Measurements from ENCODE around the gene ZFYVE26. TPM values are rescaled to one million over a fixed set of nuclear protein-coding genes. Genes with fewer than 3 reads are reported as not detected.

ZFYVE26 gene
- polyA plus RNA-seq, 2 of the 4 experiments (the other 2 are of a cell fraction) = 4.5 to 11.3 TPM

DNA sequence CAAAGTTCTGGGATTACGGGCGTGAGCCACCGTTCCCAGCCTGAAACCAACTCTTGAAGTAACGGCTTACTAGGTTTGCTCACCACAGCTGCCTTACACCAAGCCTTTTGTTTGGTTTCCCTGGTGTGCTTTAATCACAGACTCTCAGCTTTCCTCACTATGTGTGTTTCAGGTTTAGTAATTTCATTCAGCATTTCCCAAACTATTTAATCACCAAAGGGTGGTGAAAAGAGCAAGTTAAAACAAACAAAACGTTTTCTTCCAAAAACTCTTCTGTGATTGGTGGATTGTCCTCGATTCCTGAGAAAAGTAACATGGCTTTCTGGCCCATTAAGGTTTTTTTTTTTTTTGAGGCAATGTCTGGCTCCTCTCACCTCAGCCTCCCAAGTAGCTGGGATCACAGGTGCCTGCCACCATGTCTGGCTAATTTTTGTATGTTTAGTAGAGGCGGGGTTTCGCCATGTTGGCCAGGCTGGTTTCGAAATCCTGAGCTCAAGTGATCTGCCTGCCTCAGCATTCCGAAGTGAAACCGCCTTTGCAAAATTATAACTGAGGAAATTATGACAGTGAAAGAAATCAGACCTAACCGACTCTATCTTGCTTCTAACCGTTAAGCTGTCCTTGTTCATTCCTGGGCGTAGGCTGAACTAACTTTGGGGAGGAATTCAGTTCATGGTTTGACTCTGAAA lies 1.5 kb upstream of the ZFYVE26 start:
- TF ChIP-seq CEBPB (IDR thresholded peaks at IDR 0.05) = 0 out of 4 replicates have a peak, but pooled peaks of 1 of the 2 experiments have one; percentile 10
- TF ChIP-seq POLR2A (IDR thresholded peaks at IDR 0.05; ENCODE audit: low read length) = no peak
- peaks cover 20% of the 10 kb centered on the region for H3K4me1 ChIP-seq
- POLR2A ChIA-PET = interaction anchor here (1.7 kb wide), 1 partner anchor 13 kb away, joined by 4 read pairs; no protein-coding TSS in a partner anchor
- no peaks in the 10 kb centered on the region for H3K9me3 ChIP-seq
- no peak overlapping the region for H3K4me2 ChIP-seq
- no peak for FAIRE-seq
- 86% methylated on average over 14 of the region's 14 CpGs for WGBS (ENCODE audit: missing lambda C conversion rate)
- CTCF ChIA-PET = interaction anchor here (0.7 to 1.5 kb wide), 2 partner anchors 231 to 1026 kb away, joined by 3 read pairs; no protein-coding TSS in a partner anchor
- DNase-seq (ENCODE audit: low read depth in 1 of 2, low spot score in 1 of 2) = no peak
- no peak overlapping the region for H3K27ac ChIP-seq
- no peak overlapping the region for H3K4me3 ChIP-seq
- ATAC-seq = no peak

DNA sequence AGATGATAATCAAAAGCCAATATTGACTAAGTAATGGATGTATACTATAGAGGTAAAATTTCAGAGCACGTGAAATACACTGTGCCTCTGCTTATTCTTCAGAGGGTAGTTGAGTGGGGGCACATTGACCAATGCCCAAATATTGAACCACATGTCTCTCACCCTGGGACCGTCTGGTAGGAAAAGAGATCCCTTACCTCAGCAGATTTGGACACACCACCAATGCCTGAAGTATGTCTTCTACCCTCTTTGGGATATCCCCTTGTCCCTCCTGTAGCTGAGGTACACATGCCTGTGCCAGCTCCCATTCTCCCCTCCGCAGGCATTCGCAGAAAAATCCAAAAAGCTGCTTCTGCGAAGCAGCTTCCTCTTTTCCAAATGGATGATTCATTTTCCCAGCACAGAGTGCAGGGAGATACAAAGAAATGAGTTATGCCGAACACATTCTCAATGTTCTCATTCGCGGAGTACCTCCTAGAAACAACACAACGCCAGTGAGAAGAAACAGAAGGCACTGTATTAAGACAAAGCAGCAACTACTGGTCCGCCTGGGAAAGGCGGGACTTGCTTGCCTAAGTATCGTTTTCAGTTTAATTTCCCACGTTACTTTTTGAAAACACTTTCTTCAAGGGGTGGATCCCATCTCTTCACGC lies 691 bp downstream of the ZFYVE26 start:
- no peak for ATAC-seq
- Histone ChIP-seq H3K27ac (peak overlapping the region; percentile 80 to 88), H3K4me2 (peak overlapping the region; percentile 97), H3K4me3 (peak overlapping the region; percentile 78), H3K9me3 (no peaks in the 10 kb centered on the region), H3K4me1 (peaks cover 17% of the 10 kb centered on the region)
- CTCF ChIA-PET = no interaction called here
- FAIRE-seq = no peak
- TF ChIP-seq MAFK (IDR thresholded peaks at IDR 0.05; ENCODE audit: partially characterized antibody) = peak; percentile 75
- TF ChIP-seq HOXA7 (CRISPR knock-in tag; IDR thresholded peaks at IDR 0.05) = no peak
- 22% methylated on average over 14 of the region's 14 CpGs for WGBS (ENCODE audit: missing lambda C conversion rate)
- POLR2A ChIA-PET = interaction anchor here (0.6 to 1.7 kb wide), 3 partner anchors 11 to 1316 kb away, joined by 3 to 5 read pairs (median 4); no protein-coding TSS in a partner anchor
- DNase-seq (ENCODE audit: low read depth in 1 of 2, low spot score in 1 of 2) = no peak

DNA sequence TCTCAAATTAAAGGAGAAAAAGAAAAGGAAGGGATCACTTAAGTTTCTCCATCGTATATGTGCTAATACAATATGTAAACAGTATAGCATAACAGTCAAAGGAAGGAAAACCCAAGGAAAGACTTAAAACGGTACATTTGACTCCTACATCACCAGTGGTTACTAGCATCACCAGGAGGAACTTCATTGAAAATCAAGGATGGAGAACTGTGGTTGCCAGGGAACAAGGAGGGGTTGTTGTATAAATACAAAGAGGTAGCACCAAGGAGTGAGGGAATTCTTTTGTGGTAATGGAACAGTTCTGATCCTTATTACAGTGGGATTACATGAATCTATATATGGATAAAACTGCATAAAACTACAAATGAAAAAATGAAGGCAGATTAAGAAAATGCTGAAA lies 1.6 kb downstream of the ZFYVE26 start:
- 57% methylated on average over 2 of the region's 2 CpGs for WGBS (ENCODE audit: missing lambda C conversion rate)
- ChIA-PET CTCF (no interaction called here), POLR2A (no interaction called here)
- DNase-seq (ENCODE audit: low read depth in 1 of 2, low spot score in 1 of 2) (no peak), FAIRE-seq (no peak), ATAC-seq (no peak)
- Histone ChIP-seq H3K4me3 (no peak overlapping the region), H3K9me3 (no peaks in the 10 kb centered on the region), H3K4me1 (peaks cover 14% of the 10 kb centered on the region), H3K4me2 (no peak overlapping the region), H3K27ac (no peak overlapping the region)
- TF ChIP-seq, protein P1, sequence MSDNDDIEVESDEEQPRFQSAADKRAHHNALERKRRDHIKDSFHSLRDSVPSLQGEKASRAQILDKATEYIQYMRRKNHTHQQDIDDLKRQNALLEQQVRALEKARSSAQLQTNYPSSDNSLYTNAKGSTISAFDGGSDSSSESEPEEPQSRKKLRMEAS (IDR thresholded peaks at IDR 0.05) = no peak
- TF ChIP-seq RFX5 (IDR thresholded peaks at IDR 0.05) (no peak), SMC3 (IDR thresholded peaks at IDR 0.05) (no peak), RCOR1 (IDR thresholded peaks at IDR 0.05; ENCODE audit: low read depth, low read length) (no peak), EHMT2 (IDR thresholded peaks at IDR 0.05; ENCODE audit: low read depth) (no peak), ESRRA (IDR thresholded peaks at IDR 0.05; ENCODE audit: borderline replicate concordance, low read length) (no peak), RNF2 (IDR thresholded peaks at IDR 0.05; ENCODE audit: borderline replicate concordance, low read depth) (no peak), BHLHE40 (IDR thresholded peaks at IDR 0.05; ENCODE audit: low read depth, low read length) (no peak), FOXS1 (CRISPR knock-in tag; IDR thresholded peaks at IDR 0.05) (no peak), CBX2 (IDR thresholded peaks at IDR 0.05; ENCODE audit: borderline replicate concordance, low read depth) (no peak), MAFK (IDR thresholded peaks at IDR 0.05; ENCODE audit: partially characterized antibody) (no peak), RAD21 (conservative IDR thresholded peaks at IDR 0.05 in 1 of 2, IDR thresholded peaks at IDR 0.05 in 1 of 2) (no peak), ZNF302 (CRISPR knock-in tag; IDR thresholded peaks at IDR 0.05) (no peak), POLR2A (IDR thresholded peaks at IDR 0.05; ENCODE audit: low read length) (no peak), CEBPB (IDR thresholded peaks at IDR 0.05) (no peak)
- TF ChIP-seq, protein P2, sequence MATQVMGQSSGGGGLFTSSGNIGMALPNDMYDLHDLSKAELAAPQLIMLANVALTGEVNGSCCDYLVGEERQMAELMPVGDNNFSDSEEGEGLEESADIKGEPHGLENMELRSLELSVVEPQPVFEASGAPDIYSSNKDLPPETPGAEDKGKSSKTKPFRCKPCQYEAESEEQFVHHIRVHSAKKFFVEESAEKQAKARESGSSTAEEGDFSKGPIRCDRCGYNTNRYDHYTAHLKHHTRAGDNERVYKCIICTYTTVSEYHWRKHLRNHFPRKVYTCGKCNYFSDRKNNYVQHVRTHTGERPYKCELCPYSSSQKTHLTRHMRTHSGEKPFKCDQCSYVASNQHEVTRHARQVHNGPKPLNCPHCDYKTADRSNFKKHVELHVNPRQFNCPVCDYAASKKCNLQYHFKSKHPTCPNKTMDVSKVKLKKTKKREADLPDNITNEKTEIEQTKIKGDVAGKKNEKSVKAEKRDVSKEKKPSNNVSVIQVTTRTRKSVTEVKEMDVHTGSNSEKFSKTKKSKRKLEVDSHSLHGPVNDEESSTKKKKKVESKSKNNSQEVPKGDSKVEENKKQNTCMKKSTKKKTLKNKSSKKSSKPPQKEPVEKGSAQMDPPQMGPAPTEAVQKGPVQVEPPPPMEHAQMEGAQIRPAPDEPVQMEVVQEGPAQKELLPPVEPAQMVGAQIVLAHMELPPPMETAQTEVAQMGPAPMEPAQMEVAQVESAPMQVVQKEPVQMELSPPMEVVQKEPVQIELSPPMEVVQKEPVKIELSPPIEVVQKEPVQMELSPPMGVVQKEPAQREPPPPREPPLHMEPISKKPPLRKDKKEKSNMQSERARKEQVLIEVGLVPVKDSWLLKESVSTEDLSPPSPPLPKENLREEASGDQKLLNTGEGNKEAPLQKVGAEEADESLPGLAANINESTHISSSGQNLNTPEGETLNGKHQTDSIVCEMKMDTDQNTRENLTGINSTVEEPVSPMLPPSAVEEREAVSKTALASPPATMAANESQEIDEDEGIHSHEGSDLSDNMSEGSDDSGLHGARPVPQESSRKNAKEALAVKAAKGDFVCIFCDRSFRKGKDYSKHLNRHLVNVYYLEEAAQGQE (IDR thresholded peaks at IDR 0.05) = no peak
- TF ChIP-seq, protein P3, sequence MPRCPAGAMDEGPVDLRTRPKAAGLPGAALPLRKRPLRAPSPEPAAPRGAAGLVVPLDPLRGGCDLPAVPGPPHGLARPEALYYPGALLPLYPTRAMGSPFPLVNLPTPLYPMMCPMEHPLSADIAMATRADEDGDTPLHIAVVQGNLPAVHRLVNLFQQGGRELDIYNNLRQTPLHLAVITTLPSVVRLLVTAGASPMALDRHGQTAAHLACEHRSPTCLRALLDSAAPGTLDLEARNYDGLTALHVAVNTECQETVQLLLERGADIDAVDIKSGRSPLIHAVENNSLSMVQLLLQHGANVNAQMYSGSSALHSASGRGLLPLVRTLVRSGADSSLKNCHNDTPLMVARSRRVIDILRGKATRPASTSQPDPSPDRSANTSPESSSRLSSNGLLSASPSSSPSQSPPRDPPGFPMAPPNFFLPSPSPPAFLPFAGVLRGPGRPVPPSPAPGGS (IDR thresholded peaks at IDR 0.05) = no peak
- TF ChIP-seq, protein P4, sequence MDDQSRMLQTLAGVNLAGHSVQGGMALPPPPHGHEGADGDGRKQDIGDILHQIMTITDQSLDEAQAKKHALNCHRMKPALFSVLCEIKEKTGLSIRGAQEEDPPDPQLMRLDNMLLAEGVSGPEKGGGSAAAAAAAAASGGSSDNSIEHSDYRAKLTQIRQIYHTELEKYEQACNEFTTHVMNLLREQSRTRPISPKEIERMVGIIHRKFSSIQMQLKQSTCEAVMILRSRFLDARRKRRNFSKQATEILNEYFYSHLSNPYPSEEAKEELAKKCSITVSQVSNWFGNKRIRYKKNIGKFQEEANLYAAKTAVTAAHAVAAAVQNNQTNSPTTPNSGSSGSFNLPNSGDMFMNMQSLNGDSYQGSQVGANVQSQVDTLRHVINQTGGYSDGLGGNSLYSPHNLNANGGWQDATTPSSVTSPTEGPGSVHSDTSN (IDR thresholded peaks at IDR 0.05) = no peak
- TF ChIP-seq, protein P5, sequence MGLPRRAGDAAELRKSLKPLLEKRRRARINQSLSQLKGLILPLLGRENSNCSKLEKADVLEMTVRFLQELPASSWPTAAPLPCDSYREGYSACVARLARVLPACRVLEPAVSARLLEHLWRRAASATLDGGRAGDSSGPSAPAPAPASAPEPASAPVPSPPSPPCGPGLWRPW (IDR thresholded peaks at IDR 0.05) = no peak
- TF ChIP-seq, protein P6, sequence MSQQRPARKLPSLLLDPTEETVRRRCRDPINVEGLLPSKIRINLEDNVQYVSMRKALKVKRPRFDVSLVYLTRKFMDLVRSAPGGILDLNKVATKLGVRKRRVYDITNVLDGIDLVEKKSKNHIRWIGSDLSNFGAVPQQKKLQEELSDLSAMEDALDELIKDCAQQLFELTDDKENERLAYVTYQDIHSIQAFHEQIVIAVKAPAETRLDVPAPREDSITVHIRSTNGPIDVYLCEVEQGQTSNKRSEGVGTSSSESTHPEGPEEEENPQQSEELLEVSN (IDR thresholded peaks at IDR 0.05; ENCODE audit: borderline replicate concordance, low read depth) = no peak

Data from A549 (cell line).